Kasumi-1 (cell line): ENCODE data around the gene FAM234A.
"Not testable (repeated sequence)": the region's sequence is repeated elsewhere in the genome, so short reads cannot be mapped to it uniquely, and the experiment has no call there.

Experiments
- DNase-seq, 2 experiments: peaks; one replicate each; lab custom pipeline; 2025; lab: John Stamatoyannopoulos, UW

The FAM234A gene, protein sequence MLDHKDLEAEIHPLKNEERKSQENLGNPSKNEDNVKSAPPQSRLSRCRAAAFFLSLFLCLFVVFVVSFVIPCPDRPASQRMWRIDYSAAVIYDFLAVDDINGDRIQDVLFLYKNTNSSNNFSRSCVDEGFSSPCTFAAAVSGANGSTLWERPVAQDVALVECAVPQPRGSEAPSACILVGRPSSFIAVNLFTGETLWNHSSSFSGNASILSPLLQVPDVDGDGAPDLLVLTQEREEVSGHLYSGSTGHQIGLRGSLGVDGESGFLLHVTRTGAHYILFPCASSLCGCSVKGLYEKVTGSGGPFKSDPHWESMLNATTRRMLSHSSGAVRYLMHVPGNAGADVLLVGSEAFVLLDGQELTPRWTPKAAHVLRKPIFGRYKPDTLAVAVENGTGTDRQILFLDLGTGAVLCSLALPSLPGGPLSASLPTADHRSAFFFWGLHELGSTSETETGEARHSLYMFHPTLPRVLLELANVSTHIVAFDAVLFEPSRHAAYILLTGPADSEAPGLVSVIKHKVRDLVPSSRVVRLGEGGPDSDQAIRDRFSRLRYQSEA

GRCh38 chr16:234468-235305, at the start of gene FAM234A:
TSS of gene FAM234A (plus strand) at chr16:234821. CDS start at chr16:254414, 19,593 bp downstream.
- DNase-seq = peak; percentile 56 to 59

- no peak for DNase-seq
Measured at GRCh38 chr16:185213-185612, 49.4 kb upstream of the FAM234A start.

DNA sequence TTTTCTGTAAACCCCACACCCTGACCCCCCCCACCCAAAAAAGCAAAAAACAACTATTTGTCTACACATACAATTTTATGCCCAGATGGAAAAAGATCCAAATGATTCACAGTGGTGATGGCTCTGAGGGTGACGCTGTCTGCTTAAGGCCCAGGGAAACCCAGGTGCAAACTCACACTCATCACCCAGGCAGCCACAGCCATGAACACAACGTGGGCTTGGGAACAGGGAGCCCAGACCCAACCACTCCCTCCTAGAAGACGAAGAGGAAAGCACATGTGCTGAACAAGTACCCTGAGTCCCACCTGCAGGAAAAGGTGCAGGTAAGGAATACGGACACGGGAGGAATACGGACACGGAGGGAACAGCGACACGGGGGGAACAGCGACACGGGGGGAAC, 48.9 kb upstream of the FAM234A start:
- DNase-seq = no peak

- DNase-seq = no peak
Measured at GRCh38 chr16:187330-187729, 47.3 kb upstream of the FAM234A start.

DNA sequence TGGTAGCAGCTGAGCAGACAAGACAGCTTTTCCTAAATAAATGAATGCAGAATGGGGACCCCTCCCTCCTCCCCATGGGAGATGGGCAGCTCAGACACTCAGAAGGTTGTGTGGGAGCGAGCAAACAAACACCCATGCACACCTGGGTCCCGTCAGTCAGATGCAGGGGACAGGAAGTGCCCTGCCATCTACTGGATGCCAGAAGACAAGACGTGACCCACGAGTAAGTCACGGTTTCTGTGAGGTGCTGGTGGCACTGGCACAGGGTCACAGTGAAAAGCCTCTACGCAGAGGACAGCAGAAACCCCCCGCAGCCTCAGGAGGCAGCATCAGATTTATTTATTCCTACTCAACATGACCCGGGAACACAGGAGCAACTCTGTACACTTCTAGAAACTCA, 45.9 kb upstream of the FAM234A start:
- DNase-seq = no peak

GRCh38 chr16:189604-190186, 44.9 kb upstream of the FAM234A start:
- DNase-seq = no peak

GRCh38 chr16:191831-192230, 42.8 kb upstream of the FAM234A start:
- DNase-seq = no peak

DNA sequence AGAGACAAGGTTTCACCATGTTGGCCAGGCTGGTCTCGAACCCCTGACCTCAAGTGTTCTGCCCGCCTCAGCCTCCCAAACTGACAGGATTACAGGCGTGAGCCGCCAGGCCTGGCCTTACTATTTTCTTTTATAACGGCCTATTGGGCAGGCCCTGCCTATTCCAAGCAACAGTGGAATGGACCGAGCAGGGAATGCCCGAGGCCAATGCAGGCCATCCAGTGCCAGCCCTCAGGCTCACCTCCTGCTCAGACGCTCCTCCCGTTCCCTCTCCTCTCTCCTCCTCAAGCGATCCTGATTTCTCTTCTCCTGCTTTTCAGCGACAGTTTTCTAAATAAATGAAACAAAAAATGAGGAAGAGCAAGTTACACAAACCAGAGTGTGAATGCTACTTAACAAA, 41.9 kb upstream of the FAM234A start:
- DNase-seq = no peak

DNA sequence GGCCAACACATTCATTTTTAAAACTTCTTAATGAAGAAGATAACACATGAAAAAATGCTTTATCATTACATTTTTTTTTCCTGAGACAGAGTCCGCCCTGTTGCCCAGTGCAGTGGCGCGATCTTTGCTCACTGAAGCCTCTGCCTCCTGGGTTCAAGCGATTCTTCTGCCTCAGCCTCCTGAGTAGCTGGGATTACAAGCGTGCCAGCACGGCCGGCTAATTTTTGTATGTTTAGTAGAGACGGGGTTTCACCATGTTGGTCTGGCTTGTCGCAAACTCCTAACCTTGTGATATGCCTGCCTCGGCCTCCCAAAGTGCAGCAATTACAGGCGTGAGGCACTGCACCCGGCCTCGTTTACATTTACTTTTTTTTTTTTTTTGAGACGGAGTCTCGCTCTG, 41.2 kb upstream of the FAM234A start:
- no peak for DNase-seq

GRCh38 chr16:194516-194915, 40.1 kb upstream of the FAM234A start:
- DNase-seq = no peak

DNA sequence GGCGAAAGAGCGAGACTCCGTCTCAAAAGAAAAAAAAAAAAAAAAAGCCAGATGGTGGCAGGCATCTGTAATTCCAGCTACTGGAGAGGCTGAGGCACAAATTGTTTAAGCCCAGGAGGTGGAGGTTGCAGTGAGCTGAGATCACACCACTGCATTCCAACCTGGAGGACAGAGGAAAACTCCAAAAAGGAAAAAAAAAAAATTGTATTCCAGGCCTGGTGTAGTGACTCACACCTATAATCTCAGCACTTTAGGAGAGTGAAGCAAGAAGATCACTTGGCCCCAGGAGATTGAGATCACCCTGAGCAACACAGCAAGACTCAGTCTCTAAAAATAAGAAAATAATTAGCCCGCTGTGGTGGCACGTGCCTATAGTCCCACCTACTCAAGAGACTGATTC, 34.2 kb upstream of the FAM234A start:
- DNase-seq = no peak

GRCh38 chr16:203246-203645, 31.4 kb upstream of the FAM234A start:
- no peak for DNase-seq

- DNase-seq = not testable (repeated sequence)
Measured at GRCh38 chr16:204046-204445, 30.6 kb upstream of the FAM234A start.

GRCh38 chr16:209359-209758, 25.3 kb upstream of the FAM234A start:
- not testable (repeated sequence) for DNase-seq

GRCh38 chr16:211631-212180, 22.9 kb upstream of the FAM234A start:
- DNase-seq = not testable (repeated sequence)

DNA sequence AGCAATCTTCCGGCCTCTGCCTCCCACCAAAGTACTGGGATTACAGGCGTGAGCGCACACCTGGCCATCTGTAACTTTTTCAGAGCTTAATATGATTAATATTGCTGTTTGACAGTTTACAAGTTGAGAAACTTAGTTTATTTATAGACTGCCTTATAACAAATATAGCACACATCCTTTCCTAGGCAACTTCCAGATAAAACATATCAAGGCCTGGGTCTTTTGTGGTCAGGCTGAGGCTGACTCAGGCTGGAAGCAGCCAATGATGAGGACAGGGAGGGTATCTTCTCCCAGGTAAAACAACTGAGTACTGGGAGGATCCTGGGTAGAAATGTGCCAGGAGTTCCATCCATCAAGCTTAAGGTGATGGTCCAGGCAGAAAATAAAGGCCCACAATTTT, 21.6 kb upstream of the FAM234A start:
- DNase-seq = no peak

DNA sequence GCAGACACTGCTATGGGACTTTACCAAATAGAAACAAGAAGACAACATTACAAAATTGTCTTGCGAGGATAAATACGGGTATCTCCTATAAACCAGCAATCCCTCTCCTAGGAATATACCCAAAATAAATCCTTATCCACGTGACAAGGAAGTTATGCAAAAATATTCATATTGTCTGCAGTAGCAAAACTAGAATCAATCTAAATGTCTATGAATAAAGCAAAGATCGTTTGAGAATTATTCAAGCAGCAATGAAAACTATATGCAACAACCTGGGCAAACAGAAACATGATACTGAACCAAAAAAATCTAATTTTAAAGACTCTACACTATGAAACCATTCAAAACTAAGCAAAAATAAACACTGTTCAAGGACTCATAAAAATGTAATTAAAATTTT, 14.6 kb upstream of the FAM234A start:
- no peak for DNase-seq

DNA sequence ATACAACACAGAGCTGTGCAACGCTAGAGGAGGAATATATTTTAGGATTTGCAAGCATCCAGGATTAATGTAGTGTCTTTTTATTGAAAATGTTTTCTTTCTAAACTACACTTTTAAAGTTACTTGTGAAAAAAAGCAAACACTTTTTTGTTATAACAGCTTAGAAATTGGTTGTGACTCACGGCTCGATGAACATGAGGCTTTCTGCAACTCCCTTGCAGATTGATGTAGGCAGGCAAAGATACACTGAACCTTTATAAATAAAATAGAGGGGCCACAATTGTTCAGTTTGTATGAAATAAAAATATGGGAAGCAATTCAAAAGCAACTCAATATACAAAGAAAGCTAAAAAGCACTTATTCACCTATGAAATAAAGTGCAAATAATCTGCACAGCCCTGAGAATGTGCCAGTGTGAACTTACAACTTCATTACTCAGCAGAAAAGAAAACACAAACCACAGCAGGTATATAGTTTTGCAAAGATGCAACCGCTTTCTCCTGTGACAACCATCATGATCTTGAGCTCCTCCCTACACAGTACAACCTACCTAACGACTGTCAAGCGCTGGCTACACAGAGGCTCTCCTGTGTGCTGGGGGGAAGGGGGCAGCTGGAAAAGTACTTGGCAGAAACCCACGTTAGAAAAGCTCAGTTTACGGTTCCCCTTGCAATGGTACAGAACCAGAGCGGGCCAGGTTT, 6.3 kb upstream of the FAM234A start:
- no peak for DNase-seq

GRCh38 chr16:228852-229730, 5.5 kb upstream of the FAM234A start, which contains the start of gene LUC7L:
TSS of gene LUC7L (minus strand) at chr16:229449. CDS start at chr16:229339, 110 bp downstream.
- DNase-seq = peak; percentile 57 to 58

- no peak for DNase-seq
Measured at GRCh38 chr16:229731-230281, 4.8 kb upstream of the FAM234A start.
